T47D (cell line): ENCODE measurements around the gene CERK.

Source experiments
- DNase-seq, 2 experiments: peaks; one replicate each; pipeline versions ENCODE4 v3.0.0 to v3.0.0-alpha.2; 2011 to 2012; ENCODE audit warnings: low read depth in 1 of 2, low spot score in 1 of 2
- JUND ChIP-seq: IDR thresholded peaks from 2 replicates; pipeline ENCODE4 v1.6.1; 2012; ENCODE audit warnings: low read depth
- in situ Hi-C: cut with HindIII; loops from 2 replicates; pipeline ENCODE4 v1.10.0; 2016; ENCODE audit warnings: low sequenced_read_pairs, low pct_unique_long_range_greater_than_20kb

CERK gene

GRCh38 chr22:46660604-46661201 lies 77.3 kb downstream of the CERK start:
- no peak for DNase-seq
- in situ Hi-C loops: no loop called here
- TF ChIP-seq JUND: no peak

- DNase-seq: no peak
- no peak for TF ChIP-seq JUND
- in situ Hi-C loops: no loop called here
Measured at GRCh38 chr22:46659791-46660186, 78.3 kb downstream of the CERK start.

- no peak for TF ChIP-seq JUND
- in situ Hi-C loops: no loop called here
- DNase-seq: no peak
Measured at GRCh38 chr22:46659059-46659790, 78.8 kb downstream of the CERK start.

GRCh38 chr22:46657996-46658947 lies 79.8 kb downstream of the CERK start:
- in situ Hi-C loops: no loop called here
- TF ChIP-seq JUND: no peak

GRCh38 chr22:46657655-46657953 lies 80.4 kb downstream of the CERK start:
- no peak for TF ChIP-seq JUND
- no peak for DNase-seq
- in situ Hi-C loops: no loop called here

More at GRCh38 chr22:46657996-46658947, 79.8 kb downstream of the CERK start:
- no peak for DNase-seq

GRCh38 chr22:46656856-46657654 lies 81.0 kb downstream of the CERK start:
- TF ChIP-seq JUND: no peak
- DNase-seq: no peak
- in situ Hi-C loops: no loop called here

GRCh38 chr22:46655861-46656608 lies 82.0 kb downstream of the CERK start:
- no peak for TF ChIP-seq JUND
- DNase-seq: no peak
- in situ Hi-C loops: no loop called here

GRCh38 chr22:46654927-46655595 lies 83.0 kb downstream of the CERK start:
- TF ChIP-seq JUND: no peak
- DNase-seq: no peak
- in situ Hi-C loops: no loop called here

GRCh38 chr22:46654426-46654825 lies 83.6 kb downstream of the CERK start:
- TF ChIP-seq JUND: no peak
- no peak for DNase-seq

GRCh38 chr22:46653596-46653995 lies 84.5 kb downstream of the CERK start:
- no peak for DNase-seq
- in situ Hi-C loops: no loop called here
- TF ChIP-seq JUND: no peak

More at GRCh38 chr22:46654426-46654825, 83.6 kb downstream of the CERK start:
- in situ Hi-C loops: no loop called here

GRCh38 chr22:46652847-46653331 lies 85.2 kb downstream of the CERK start:
- in situ Hi-C loops: no loop called here
- TF ChIP-seq JUND: no peak
- no peak for DNase-seq
